GM21717 (cell line): ENCODE results near the gene ALDH1A1.
"Not testable (repeated sequence)": the region's sequence is repeated elsewhere in the genome, so short reads cannot be mapped to it uniquely, and the experiment has no call there.

Experiments used
- ATAC-seq: cut with Tn5 transposase; IDR thresholded peaks from one replicate; pipeline ENCODE4 v1.9.1; 2021; ENCODE audit warnings: mild to moderate bottlenecking, moderate library complexity; ENCODE audit not compliant: unreplicated experiment

The ALDH1A1 gene

GRCh38 chr9:72863456-72864094, 89.3 kb downstream of the ALDH1A1 start:
- ATAC-seq, result no peak

- ATAC-seq, result not testable (repeated sequence)
Measured at GRCh38 chr9:72862788-72863187, 90.1 kb downstream of the ALDH1A1 start.

- ATAC-seq, result no peak
Measured at GRCh38 chr9:72858089-72858912, 94.6 kb downstream of the ALDH1A1 start.

GRCh38 chr9:72857624-72857996, 95.2 kb downstream of the ALDH1A1 start:
- no peak for ATAC-seq

- no peak for ATAC-seq
Measured at GRCh38 chr9:72856972-72857623, 95.8 kb downstream of the ALDH1A1 start.

- ATAC-seq, result no peak
Measured at GRCh38 chr9:72855890-72856523, 96.8 kb downstream of the ALDH1A1 start.

- ATAC-seq, result no peak
Measured at GRCh38 chr9:72855321-72855720, 97.5 kb downstream of the ALDH1A1 start.
